ENCODE data around the gene ZNF284.

Gene ZNF284

DNA sequence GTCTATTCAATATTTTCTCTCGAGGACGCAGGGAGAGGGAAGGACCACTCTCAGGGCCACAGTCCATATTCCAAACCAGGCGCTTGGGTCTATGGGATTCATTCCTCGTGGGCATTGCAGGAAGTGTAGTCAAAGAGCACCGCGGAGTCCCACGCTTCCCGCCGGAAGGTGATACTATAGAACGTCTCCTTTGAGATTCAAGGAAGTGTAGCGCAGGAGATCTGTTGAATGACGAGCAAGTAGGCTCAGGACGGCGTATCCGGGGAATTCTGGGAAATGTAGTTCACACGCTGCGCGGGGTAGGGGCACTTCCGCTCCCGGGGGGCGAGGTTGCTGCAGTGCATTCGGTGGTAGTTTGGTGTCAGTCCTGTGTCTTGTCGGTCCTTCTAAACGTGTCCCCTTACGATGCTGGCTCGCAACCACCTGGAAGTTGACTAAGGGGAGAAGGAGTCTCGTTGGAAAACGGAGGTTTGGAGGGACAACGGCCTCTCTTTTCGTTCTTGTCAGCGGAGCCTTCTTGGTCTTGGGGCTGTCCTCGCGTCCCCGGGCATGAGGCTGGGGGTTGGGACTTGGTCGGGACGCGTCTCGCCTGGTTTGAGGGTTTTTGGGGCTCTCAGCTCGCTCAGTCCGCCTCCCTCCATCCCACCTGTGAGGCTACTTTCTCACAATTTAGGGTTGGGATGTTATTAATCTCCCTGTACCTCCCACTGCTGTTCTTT is at the start of gene ZNF284:
TSS of gene ZNF284 (plus strand) at position 336 of the 719 bp plus-strand sequence. CDS start 4,231 bp downstream, outside the sequence.
- H3K27me3 ChIP-seq (ENCODE audit: insufficient read depth, low read length) = peaks cover 13% of the 10 kb centered on the region
- no peaks in the 10 kb centered on the region for H3K4me1 ChIP-seq (ENCODE audit: insufficient read depth, low read length)
- peak within 1 kb of the TSS; percentile 83 for H3K4me3 ChIP-seq (ENCODE audit: low read length)
- H3K27ac ChIP-seq (ENCODE audit: low read length) = no peak within 1 kb of the TSS
- peak within 1 kb of the TSS; percentile 28; the same call in 1 of the 2 replicates for H3K9ac ChIP-seq (ENCODE audit: low read depth, low read length)
- peaks cover 11% of the 10 kb centered on the region for H3K36me3 ChIP-seq (ENCODE audit: insufficient read depth, low read depth, low read length)
- peaks cover 41% of the 10 kb centered on the region for H3K9me3 ChIP-seq (ENCODE audit: insufficient read depth, low read depth, low read length)

DNA sequence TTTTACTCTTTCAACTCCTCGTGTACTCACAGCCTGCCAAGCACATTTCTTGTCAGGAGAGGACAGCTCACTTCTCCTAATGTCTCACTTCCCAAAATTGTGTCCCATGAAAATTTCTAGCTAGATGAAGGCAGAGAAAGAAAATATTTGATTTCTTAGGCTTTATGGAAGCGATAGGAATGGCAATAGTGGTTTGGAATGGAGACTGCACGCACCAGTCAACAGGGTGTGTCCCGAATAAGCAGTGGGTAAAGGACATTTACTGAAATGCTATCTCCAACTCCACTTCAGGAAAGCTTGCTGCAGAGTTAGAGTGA is 47.1 kb upstream of the ZNF284 start:
- Histone ChIP-seq H3K27ac (ENCODE audit: low read length) (no peak overlapping the region), H3K9me3 (ENCODE audit: insufficient read depth, low read depth, low read length) (peaks cover 26% of the 10 kb centered on the region; the same call in 1 of the 2 replicates), H3K4me3 (ENCODE audit: low read length) (peak overlapping the region; percentile 99)

DNA sequence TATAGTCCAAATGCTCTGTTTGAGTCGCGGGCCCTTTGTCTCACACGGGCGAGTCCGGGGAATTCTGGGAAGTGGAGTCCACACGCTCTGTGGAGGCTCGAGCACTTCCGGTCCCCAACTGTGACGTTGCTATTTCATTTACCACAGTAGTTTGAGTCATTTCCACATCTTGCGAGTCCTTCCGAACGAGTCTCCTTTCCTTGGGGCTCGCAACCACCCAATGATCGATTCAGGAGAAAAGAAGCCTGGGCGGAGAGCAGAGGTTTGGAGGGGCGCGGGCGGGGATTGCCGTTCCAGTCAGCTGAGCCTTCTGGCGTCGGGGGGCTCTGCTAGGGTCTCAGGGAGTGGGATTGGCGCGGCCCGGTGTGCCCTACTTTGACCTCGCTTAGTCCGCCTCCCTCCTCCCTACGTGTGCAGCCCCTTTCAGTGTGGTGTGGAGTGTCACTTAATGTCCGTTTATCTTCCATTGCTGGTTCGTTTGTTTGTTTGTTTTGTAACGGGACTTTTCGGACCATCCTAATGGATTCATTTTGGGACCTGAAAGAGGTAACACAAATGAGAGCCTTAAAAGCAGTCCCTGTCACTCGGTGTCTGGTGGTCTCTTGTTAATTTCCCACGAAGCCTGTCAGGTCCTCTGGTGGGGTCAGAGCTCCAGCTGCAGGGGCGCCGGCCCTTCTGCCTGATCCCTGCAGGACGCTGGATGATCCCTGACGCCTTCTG is 46.6 kb upstream of the ZNF284 start, which contains the start of gene ZNF222:
TSS of gene ZNF222 (plus strand) at position 163 of the 720 bp plus-strand sequence. CDS start at position 221, 58 bp downstream.
- Histone ChIP-seq H3K27me3 (ENCODE audit: insufficient read depth, low read length) (no peaks in the 10 kb centered on the region; the same call in 1 of the 2 replicates), H3K4me3 (ENCODE audit: low read length) (peak within 1 kb of the TSS; percentile 99), H3K27ac (ENCODE audit: low read length) (no peak within 1 kb of the TSS), H3K36me3 (ENCODE audit: insufficient read depth, low read depth, low read length) (peaks cover 36% of the 10 kb centered on the region), H3K4me1 (ENCODE audit: insufficient read depth, low read length) (no peaks in the 10 kb centered on the region), H3K9me3 (ENCODE audit: insufficient read depth, low read depth, low read length) (peaks cover 31% of the 10 kb centered on the region), H3K9ac (ENCODE audit: low read depth, low read length) (peak within 1 kb of the TSS; percentile 84)

More for the DNA sequence above, 47.1 kb upstream of the ZNF284 start:
- peaks cover 31% of the 10 kb centered on the region for H3K36me3 ChIP-seq (ENCODE audit: insufficient read depth, low read depth, low read length)
- peak overlapping the region; percentile 84; the same call in 1 of the 2 replicates for H3K9ac ChIP-seq (ENCODE audit: low read depth, low read length)
- no peaks in the 10 kb centered on the region for H3K4me1 ChIP-seq (ENCODE audit: insufficient read depth, low read length)
- H3K27me3 ChIP-seq (ENCODE audit: insufficient read depth, low read length) = no peaks in the 10 kb centered on the region; the same call in 1 of the 2 replicates

DNA sequence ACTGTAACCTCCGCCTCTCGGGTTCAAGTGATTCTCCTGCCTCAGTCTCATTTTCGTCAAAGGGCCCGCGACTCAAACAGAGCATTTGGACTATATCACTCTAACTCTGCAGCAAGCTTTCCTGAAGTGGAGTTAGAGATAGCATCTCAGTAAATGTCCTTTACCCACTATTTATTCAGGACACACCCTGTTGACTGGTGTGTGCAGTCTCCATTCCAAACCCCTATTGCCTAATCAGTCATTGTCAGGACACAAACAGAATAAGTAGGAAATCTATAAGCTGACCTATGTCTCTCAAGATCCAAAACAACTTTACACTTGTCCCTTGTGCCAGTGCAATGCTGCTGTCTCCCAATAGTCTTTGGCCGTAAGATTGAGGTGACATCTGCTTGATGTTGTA is 45.3 kb upstream of the ZNF284 start:
- peaks cover 48% of the 10 kb centered on the region for H3K36me3 ChIP-seq (ENCODE audit: insufficient read depth, low read depth, low read length)
- no peak overlapping the region for H3K27ac ChIP-seq (ENCODE audit: low read length)
- no peak overlapping the region for H3K4me3 ChIP-seq (ENCODE audit: low read length)
- no peak overlapping the region for H3K9ac ChIP-seq (ENCODE audit: low read depth, low read length)
- no peaks in the 10 kb centered on the region for H3K27me3 ChIP-seq (ENCODE audit: insufficient read depth, low read length)
- peaks cover 34% of the 10 kb centered on the region for H3K9me3 ChIP-seq (ENCODE audit: insufficient read depth, low read depth, low read length)
- no peaks in the 10 kb centered on the region for H3K4me1 ChIP-seq (ENCODE audit: insufficient read depth, low read length)

DNA sequence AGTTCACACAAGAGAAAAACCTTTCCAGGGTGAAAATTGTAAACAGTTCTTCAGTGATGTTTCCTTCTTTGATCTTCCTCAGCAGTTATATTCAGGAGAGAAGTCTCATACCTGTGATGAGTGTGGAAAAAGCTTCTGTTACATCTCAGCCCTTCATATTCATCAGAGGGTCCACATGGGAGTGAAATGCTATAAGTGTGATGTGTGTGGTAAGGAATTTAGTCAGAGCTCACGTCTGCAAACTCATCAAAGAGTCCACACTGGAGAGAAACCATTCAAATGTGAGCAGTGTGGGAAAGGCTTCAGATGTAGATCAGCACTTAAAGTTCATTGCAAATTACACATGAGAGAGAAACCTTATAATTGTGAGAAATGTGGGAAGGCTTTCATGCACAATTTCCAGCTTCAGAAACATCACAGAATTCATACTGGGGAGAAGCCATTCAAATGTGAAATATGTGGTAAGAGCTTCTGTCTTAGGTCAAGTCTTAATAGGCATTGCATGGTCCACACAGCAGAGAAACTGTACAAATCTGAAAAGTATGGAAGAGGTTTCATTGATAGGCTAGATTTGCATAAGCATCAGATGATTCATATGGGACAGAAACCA is 39.9 kb upstream of the ZNF284 start:
- Histone ChIP-seq H3K9ac (ENCODE audit: low read depth, low read length) (no peak overlapping the region), H3K27me3 (ENCODE audit: insufficient read depth, low read length) (no peaks in the 10 kb centered on the region), H3K27ac (ENCODE audit: low read length) (no peak overlapping the region), H3K4me3 (ENCODE audit: low read length) (0 out of 2 replicates have a peak overlapping the region, but pooled peaks have one; percentile 18), H3K36me3 (ENCODE audit: insufficient read depth, low read depth, low read length) (peaks cover 55% of the 10 kb centered on the region), H3K4me1 (ENCODE audit: insufficient read depth, low read length) (no peaks in the 10 kb centered on the region), H3K9me3 (ENCODE audit: insufficient read depth, low read depth, low read length) (peaks cover 87% of the 10 kb centered on the region)

DNA sequence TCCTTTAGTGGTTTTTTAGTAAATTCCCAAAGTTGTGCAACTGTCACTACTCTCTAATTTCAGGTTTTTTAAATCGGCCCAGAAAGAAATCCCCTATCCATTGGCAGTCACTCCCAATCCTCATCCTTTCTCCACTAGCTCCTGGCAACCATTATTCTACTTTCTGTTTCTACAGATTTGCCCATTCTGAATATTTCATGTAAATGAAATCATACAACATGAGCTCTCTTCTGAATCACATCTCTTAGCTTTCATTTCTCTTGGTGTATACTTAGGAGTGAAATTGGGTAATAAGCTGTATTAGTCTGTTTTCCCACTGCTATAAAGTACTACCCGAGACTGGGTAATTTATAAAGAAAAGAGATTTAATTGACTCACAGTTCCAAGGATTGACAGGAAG is 29.8 kb upstream of the ZNF284 start:
- H3K9ac ChIP-seq (ENCODE audit: low read depth, low read length) = no peak overlapping the region
- no peaks in the 10 kb centered on the region for H3K36me3 ChIP-seq (ENCODE audit: insufficient read depth, low read depth, low read length)
- no peaks in the 10 kb centered on the region for H3K4me1 ChIP-seq (ENCODE audit: insufficient read depth, low read length)
- no peaks in the 10 kb centered on the region for H3K27me3 ChIP-seq (ENCODE audit: insufficient read depth, low read length)
- peaks cover 71% of the 10 kb centered on the region; the same call in 1 of the 2 replicates for H3K9me3 ChIP-seq (ENCODE audit: insufficient read depth, low read depth, low read length)
- no peak overlapping the region for H3K27ac ChIP-seq (ENCODE audit: low read length)
- no peak overlapping the region for H3K4me3 ChIP-seq (ENCODE audit: low read length)

DNA sequence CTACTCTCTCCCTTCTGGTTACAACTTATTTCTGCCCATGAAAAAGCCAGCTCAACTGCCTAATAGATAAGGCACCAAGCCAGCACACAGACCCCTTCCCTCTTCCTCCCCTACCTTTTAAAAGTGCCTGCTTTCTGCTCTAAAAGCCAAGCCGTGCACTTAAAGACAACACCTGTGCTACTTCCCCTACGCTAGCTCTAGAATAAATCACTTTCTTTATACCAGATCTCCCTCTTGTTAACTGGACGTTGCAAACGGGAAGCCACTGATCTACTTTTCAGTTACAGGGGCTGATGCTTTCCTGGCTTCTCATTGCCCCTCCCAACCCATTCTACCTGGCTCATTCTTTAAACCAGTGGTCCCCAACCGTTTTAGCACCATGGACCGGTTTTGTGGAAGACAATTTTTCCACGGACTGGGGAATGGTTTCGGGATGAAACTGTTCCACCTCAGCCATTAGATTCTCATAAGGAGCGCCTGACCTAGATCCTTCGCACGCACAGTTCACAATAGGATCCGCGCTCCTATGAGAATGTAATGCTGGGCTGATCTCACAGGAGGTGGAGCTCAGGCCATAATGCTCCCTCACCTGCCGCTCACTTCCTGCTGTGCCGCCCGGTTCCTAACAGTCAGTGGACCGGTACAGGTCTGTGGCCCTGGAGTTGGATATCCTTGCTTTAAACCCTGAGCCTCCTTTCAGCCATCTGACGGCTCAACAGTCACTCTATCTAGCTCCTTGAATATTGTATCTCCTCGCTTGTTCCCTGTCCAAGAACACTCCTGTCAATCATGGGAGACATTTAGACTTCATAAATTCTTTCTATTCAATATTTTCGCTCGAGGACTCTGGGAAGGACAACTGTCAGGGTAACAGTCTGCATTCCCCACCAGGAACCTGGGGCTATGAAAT is 21.0 kb upstream of the ZNF284 start:
- H3K9me3 ChIP-seq (ENCODE audit: insufficient read depth, low read depth, low read length) = peaks cover 31% of the 10 kb centered on the region; the same call in 1 of the 2 replicates
- no peaks in the 10 kb centered on the region for H3K4me1 ChIP-seq (ENCODE audit: insufficient read depth, low read length)
- peaks cover 6% of the 10 kb centered on the region; the same call in 1 of the 2 replicates for H3K36me3 ChIP-seq (ENCODE audit: insufficient read depth, low read depth, low read length)
- H3K27ac ChIP-seq (ENCODE audit: low read length) = no peak overlapping the region
- H3K9ac ChIP-seq (ENCODE audit: low read depth, low read length) = no peak overlapping the region
- H3K27me3 ChIP-seq (ENCODE audit: insufficient read depth, low read length) = peaks cover 9% of the 10 kb centered on the region; the same call in 1 of the 2 replicates
- H3K4me3 ChIP-seq (ENCODE audit: low read length) = peak overlapping the region; percentile 94

DNA sequence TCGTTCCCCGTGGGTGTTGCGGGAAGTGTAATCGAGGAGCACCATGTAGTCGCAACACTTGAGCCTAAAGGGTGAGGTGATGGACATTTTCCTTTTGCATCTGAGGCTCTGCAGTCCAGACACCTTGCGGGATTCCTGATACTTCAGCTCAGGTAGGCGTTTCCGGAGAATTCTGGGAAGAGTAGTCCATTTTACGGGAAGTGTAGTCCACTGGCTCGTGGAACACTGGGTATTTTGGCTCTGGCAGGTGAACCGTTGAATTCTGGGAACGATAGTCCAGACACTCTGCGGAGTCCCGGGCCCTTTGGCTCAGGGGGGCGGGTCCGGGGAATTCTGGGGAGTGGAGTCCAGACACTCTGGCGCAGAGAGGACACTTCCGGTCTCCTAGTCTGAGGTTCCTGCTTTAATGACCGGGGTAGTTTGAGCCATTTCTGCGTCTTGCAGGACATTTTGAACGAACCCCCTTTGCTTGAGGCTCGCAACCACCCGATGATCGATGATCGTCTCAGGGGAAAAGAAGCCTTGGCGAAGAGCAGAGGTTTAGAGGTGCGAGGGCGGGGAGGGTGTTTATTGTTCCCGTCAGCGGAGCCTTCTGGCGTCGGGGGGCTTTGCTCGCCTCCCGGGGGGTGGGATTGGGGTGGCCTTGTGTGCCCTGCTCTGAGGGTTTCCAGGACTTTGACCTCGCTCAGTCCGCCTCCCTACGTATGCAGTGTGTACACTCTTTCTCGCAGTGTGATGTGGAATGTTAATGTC is 20.1 kb upstream of the ZNF284 start, which contains the start of gene ZNF223:
TSS of gene ZNF223 (plus strand) at position 387 of the 753 bp plus-strand sequence. CDS start 3,141 bp downstream, outside the sequence.
- Histone ChIP-seq H3K9me3 (ENCODE audit: insufficient read depth, low read depth, low read length) (peaks cover 30% of the 10 kb centered on the region; the same call in 1 of the 2 replicates), H3K4me1 (ENCODE audit: insufficient read depth, low read length) (no peaks in the 10 kb centered on the region), H3K9ac (ENCODE audit: low read depth, low read length) (peak within 1 kb of the TSS; percentile 81), H3K36me3 (ENCODE audit: insufficient read depth, low read depth, low read length) (peaks cover 8% of the 10 kb centered on the region), H3K27ac (ENCODE audit: low read length) (no peak within 1 kb of the TSS), H3K4me3 (ENCODE audit: low read length) (peak within 1 kb of the TSS; percentile 94), H3K27me3 (ENCODE audit: insufficient read depth, low read length) (peaks cover 9% of the 10 kb centered on the region; the same call in 1 of the 2 replicates)

DNA sequence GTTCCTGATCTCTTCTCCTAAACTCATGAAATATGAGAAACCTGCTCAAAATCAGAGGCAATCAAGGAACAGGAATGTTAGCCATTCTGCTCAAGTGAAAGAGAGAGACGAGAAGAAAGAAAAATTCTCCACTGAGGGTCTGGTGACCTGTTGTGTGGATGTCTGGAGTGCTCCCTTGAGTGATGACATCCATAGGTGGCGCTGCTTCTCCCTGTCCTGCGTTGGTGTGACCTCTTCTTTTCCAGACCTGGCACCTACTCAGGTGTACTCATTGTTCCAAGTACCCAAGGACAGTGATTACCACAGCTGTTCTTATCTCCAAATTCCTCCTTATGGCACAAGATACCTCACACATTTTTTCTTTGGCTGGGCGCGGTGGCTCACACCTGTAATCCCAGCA is 16.1 kb upstream of the ZNF284 start:
- Histone ChIP-seq H3K4me3 (ENCODE audit: low read length) (no peak overlapping the region), H3K9ac (ENCODE audit: low read depth, low read length) (no peak overlapping the region), H3K27me3 (ENCODE audit: insufficient read depth, low read length) (no peaks in the 10 kb centered on the region), H3K27ac (ENCODE audit: low read length) (no peak overlapping the region), H3K4me1 (ENCODE audit: insufficient read depth, low read length) (no peaks in the 10 kb centered on the region), H3K9me3 (ENCODE audit: insufficient read depth, low read depth, low read length) (peaks cover 28% of the 10 kb centered on the region; the same call in 1 of the 2 replicates), H3K36me3 (ENCODE audit: insufficient read depth, low read depth, low read length) (peaks cover 40% of the 10 kb centered on the region)

DNA sequence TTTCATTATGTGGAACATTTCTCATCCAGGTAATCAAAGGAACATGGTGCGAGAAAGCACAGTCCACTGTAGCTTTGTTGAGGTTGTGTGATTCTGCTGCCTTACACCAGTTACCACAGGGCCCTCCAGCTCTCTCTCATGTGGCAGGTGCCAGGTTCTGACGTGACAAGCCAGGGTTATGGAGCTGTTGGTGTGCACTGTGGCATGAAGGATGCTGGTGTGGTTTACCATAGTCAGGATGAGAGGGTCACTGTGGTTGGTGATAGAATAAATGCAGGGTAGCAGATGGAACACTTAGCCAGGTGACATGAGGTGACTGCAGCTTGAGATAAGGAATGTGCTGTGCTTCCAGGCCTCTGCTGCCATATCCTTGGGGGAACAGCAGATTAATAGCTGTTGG is 12.7 kb upstream of the ZNF284 start:
- peaks cover 43% of the 10 kb centered on the region; the same call in 1 of the 2 replicates for H3K9me3 ChIP-seq (ENCODE audit: insufficient read depth, low read depth, low read length)
- peaks cover 72% of the 10 kb centered on the region for H3K36me3 ChIP-seq (ENCODE audit: insufficient read depth, low read depth, low read length)
- H3K4me1 ChIP-seq (ENCODE audit: insufficient read depth, low read length) = no peaks in the 10 kb centered on the region
- no peak overlapping the region for H3K9ac ChIP-seq (ENCODE audit: low read depth, low read length)
- no peaks in the 10 kb centered on the region for H3K27me3 ChIP-seq (ENCODE audit: insufficient read depth, low read length)
- H3K27ac ChIP-seq (ENCODE audit: low read length) = no peak overlapping the region
- H3K4me3 ChIP-seq (ENCODE audit: low read length) = no peak overlapping the region
